Gastroesophageal sphincter (tissue), 4 donors: ENCODE data around the gene PARD6A. TPM values are rescaled to one million over a fixed set of nuclear protein-coding genes. Genes with fewer than 3 reads are reported as not detected.

ENCODE experiments used
- ATAC-seq: fragments of 150-250 bp; one replicate; pipeline ENCODE4 v1.9.1; 2016; ENCODE audit warnings: mild to moderate bottlenecking, moderate library complexity
- H3K27ac ChIP-seq, 4 donors: fragments of 200-600 bp; sonication (generic) in 3 of 4; 1 replicate in 3 of 4; 2 replicates in 1 of 4; pipeline ENCODE4 v1.5.1; 2016 to 2019
- H3K27me3 ChIP-seq: fragments of 200-600 bp; sonication (generic); one replicate; pipeline ENCODE4 v1.5.1; 2019
- H3K36me3 ChIP-seq, 2 donors: fragments of 200-600 bp; sonication (generic); one replicate each; pipeline ENCODE4 v1.5.1; 2019; ENCODE audit warnings: control low read depth in 1 of 2
- H3K4me1 ChIP-seq, 3 donors: fragments of 200-600 bp; sonication (generic); 1 replicate in 2 of 3; 2 replicates in 1 of 3; pipeline ENCODE4 v1.5.1; 2016 to 2019; ENCODE audit warnings: control low read depth in 2 of 3
- H3K4me3 ChIP-seq, 2 donors: fragments of 200-600 bp; sonication (generic); one replicate each; pipeline ENCODE4 v1.5.1; 2019; ENCODE audit warnings: mild to moderate bottlenecking in 1 of 2, moderate library complexity in 1 of 2
- H3K9me3 ChIP-seq, 3 donors: fragments of 200-600 bp; sonication (generic); one replicate each; pipeline ENCODE4 v1.5.1; 2017 to 2019; ENCODE audit warnings: control low read depth in 2 of 3
- EP300 ChIP-seq: sonication (generic); formaldehyde crosslinking; IDR thresholded peaks from one replicate; pipeline ENCODE4 v1.6.1; 2017; ENCODE audit warnings: antibody characterized with exemption, mild to moderate bottlenecking
- POLR2A ChIP-seq, 2 donors: fragments of 450-650 bp; IDR thresholded peaks; one replicate each; pipeline ENCODE4 v1.6.1; 2017; ENCODE audit warnings: antibody characterized with exemption in 2 of 2, mild to moderate bottlenecking in 2 of 2, moderate library complexity in 1 of 2
- POLR2AphosphoS5 ChIP-seq: sonication (generic); formaldehyde crosslinking; IDR thresholded peaks from one replicate; pipeline ENCODE4 v1.6.1; 2017; ENCODE audit warnings: antibody characterized with exemption
- WGBS, 2 donors: methylation state at CpG; one replicate each; pipeline ENCODE4 v1.1.5; 2018; ENCODE audit warnings: low coverage in 1 of 2; 5-methylcytosine and 5-hydroxymethylcytosine counted together
- total RNA-seq, 4 donors: library from RNA; depleted of rRNA; stranded (reverse); fragments of >200 nt; gene quantifications; one replicate each; pipeline ENCODE4 v1.1.0, GENCODE V29; 2016
- TF ChIP-seq, protein P1 (sequence below), 4 experiments: fragments of 200-600 bp in 2 of 4; fragments of 450-650 bp in 2 of 4; sonication (generic) in 1 of 4; IDR thresholded peaks; one replicate each; pipeline ENCODE4 v1.5.1; 2017 to 2019; ENCODE audit warnings: antibody characterized with exemption in 4 of 4, mild to moderate bottlenecking in 2 of 4, moderate library complexity in 2 of 4

The PARD6A gene
- total RNA-seq, 4 donors from 2014 or later = 5.9 to 13.4 (median 6.5) TPM

DNA sequence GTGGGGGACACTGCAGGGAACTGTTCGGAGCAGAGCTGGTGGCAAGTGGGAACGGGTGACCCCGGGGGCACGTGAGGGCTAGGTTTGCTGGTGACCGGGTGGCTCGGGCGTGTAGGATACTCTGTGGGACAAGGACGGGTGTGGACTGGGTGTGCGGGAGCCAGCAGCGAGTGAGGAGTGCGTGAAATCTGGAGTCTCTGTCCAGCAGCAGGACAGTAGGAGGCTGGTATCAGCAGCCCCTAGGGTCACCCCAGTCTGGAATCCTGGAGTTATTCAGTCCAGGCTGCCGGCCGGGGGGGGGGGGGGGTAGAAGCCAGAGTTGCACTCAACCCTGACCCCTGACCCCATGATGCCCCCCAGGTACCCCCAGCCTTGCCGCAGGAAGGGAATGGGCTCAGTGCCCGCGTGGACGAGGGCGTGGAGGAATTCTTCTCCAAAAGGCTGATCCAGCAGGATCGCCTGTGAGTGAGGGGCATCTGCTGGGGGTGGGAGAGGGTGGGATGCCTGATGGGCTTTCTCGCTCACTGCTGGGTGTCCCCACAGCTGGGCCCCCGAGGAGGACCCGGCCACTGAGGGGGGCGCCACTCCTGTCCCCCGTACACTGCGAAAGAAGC lies 6.9 kb upstream of the PARD6A start:
- peak; percentile 22 for ATAC-seq
- no peak for TF ChIP-seq POLR2AphosphoS5
- no peak for TF ChIP-seq POLR2A (IDR thresholded peaks at IDR 0.05)
- TF ChIP-seq, protein P1, sequence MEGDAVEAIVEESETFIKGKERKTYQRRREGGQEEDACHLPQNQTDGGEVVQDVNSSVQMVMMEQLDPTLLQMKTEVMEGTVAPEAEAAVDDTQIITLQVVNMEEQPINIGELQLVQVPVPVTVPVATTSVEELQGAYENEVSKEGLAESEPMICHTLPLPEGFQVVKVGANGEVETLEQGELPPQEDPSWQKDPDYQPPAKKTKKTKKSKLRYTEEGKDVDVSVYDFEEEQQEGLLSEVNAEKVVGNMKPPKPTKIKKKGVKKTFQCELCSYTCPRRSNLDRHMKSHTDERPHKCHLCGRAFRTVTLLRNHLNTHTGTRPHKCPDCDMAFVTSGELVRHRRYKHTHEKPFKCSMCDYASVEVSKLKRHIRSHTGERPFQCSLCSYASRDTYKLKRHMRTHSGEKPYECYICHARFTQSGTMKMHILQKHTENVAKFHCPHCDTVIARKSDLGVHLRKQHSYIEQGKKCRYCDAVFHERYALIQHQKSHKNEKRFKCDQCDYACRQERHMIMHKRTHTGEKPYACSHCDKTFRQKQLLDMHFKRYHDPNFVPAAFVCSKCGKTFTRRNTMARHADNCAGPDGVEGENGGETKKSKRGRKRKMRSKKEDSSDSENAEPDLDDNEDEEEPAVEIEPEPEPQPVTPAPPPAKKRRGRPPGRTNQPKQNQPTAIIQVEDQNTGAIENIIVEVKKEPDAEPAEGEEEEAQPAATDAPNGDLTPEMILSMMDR (IDR thresholded peaks at IDR 0.05) = no peak
- no peak for TF ChIP-seq EP300
- 62% methylated on average over 6 of the region's 25 CpGs; no CpG with 5 or more reads in 1 of the 2 donors for WGBS, 2 donors
- Histone ChIP-seq H3K27ac (no peak overlapping the region), H3K9me3 (no peaks in the 10 kb centered on the region), H3K27me3 (peaks cover 68% of the 10 kb centered on the region), H3K4me1 (peaks cover 5 to 35% (median 10%) of the 10 kb centered on the region in 3 donors), H3K36me3 (peaks cover 0 to 24% of the 10 kb centered on the region in 2 donors), H3K4me3 (peak overlapping the region in 1 of 2 donors; percentile 48)

DNA sequence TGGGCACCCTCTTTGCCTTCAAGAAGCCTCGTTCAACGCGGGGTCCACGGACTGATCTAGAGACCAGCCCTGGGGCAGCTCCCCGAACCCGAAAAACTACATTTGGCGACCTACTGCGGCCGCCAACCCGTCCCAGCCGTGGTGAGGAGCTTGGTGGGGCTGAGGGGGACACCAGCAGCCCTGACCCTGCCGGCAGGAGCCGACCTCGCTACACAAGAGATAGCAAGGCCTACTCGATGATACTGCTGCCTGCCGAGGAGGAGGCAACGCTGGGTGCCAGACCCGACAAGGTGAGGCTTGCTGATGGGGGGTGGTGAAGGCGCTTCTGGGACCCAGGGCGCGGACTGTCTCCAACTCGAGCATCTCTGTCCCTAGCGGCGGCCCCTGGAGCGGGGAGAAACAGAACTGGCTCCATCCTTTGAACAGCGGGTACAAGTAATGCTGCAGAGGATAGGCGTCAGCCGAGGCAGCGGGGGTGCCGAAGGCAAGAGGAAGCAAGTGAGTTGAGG lies 6.3 kb upstream of the PARD6A start:
- WGBS, 2 donors = 29 to 63% methylated on average over 4 to 6 of the region's 30 CpGs
- H3K27ac ChIP-seq = no peak overlapping the region
- peaks cover 0 to 24% of the 10 kb centered on the region in 2 donors for H3K36me3 ChIP-seq
- peaks cover 5 to 35% (median 16%) of the 10 kb centered on the region in 3 donors for H3K4me1 ChIP-seq
- H3K4me3 ChIP-seq = no peak overlapping the region
- no peak for TF ChIP-seq POLR2AphosphoS5
- no peak for ATAC-seq
- peaks cover 63% of the 10 kb centered on the region for H3K27me3 ChIP-seq
- no peaks in the 10 kb centered on the region for H3K9me3 ChIP-seq

DNA sequence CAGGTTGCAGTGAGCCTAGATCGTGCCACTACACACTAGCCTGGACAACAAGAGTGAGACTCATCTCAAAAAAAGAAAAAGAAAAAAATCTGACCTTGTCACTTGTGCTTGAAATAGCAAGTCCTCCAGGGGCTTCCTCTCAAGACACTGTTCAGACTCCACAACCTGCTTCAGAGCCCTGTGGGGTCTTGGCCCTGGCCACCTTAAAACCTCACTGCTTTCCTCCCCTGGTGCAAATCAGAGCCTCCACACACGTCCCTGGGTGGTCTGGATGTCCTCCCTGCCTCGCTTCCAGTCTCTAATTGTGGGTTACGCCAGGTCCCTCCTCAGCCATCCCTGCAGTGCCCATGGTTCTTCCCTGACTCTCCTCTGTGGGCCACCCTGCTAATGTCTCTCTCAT lies 5.4 kb upstream of the PARD6A start:
- ATAC-seq = no peak
- Histone ChIP-seq H3K4me1 (peaks cover 5 to 35% (median 17%) of the 10 kb centered on the region in 3 donors), H3K9me3 (no peaks in the 10 kb centered on the region), H3K27ac (no peak overlapping the region), H3K27me3 (peaks cover 54% of the 10 kb centered on the region), H3K36me3 (peaks cover 0 to 24% of the 10 kb centered on the region in 2 donors), H3K4me3 (no peak overlapping the region)
- WGBS, 2 donors = 60 to 67% methylated on average over 3 of the region's 4 CpGs
- TF ChIP-seq POLR2AphosphoS5 (no peak), POLR2A (IDR thresholded peaks at IDR 0.05) (no peak)
- TF ChIP-seq, protein P1 (IDR thresholded peaks at IDR 0.05) = no peak

DNA sequence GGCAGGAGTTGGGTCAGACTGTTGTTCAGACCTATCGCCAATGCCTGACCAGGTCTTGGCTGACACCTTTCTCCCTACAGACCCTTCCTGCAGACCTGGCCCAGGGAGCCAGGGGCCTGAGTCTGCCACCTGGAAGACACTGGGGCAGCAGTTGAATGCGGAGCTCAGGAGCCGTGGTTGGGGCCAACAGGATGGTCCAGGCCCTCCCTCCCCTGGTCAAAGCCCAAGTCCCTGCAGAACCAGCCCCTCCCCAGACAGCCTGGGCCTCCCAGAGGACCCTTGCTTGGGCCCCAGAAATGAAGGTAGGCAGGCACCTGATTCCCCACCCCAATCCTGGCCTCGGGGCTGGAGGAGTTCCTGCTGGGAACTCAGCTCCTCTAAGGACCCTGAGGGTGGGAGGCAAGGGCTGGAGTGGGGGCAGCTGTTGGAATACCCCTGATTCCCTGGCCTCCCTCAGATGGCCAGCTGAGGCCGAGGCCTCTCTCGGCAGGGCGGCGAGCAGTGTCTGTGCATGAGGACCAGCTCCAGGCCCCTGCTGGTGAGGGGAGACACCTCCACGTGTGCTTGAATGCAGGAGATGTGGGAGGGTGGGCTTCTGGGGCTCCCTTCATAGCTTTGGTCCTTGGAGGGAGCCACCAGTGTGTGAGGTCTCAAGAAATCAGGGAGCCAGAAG lies 4.3 kb upstream of the PARD6A start:
- H3K4me3 ChIP-seq = no peak overlapping the region
- H3K27ac ChIP-seq = no peak overlapping the region
- 60% methylated on average over 1 of the region's 9 CpGs; no CpG with 5 or more reads in 1 of the 2 donors for WGBS, 2 donors
- ATAC-seq = no peak
- H3K27me3 ChIP-seq = peaks cover 43% of the 10 kb centered on the region
- H3K36me3 ChIP-seq = peaks cover 0 to 24% of the 10 kb centered on the region in 2 donors
- no peak for TF ChIP-seq POLR2AphosphoS5
- no peak for TF ChIP-seq POLR2A (IDR thresholded peaks at IDR 0.05)
- TF ChIP-seq EP300 = no peak
- H3K4me1 ChIP-seq = peaks cover 5 to 41% (median 20%) of the 10 kb centered on the region in 3 donors
- no peaks in the 10 kb centered on the region for H3K9me3 ChIP-seq

DNA sequence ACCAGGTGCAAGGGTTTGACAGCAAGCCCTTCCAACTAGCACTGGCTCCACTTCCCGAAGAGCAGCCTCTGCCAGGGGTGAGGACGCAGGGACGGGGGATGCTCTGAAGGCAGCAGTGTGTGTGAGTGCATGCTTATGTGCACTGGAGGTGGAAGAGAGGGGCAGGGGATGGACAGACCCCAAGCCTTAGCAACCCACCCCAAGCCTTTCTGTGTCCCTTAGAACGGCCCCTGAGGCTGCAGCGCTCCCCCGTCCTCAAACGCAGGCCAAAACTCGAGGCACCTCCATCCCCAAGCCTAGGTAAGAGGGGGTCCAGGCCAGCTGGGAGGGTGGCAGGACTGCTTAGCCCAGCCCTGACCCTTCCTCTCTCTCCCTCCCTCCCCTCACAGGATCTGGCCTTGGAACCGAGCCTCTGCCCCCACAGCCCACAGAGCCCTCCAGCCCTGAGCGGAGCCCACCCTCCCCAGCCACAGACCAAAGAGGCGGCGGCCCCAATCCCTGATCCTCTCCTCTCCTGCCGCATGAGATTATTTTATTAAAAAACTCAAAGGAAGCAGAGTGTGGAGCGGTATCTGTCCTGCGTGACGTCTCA lies 3.6 kb upstream of the PARD6A start:
- peaks cover 5 to 45% (median 22%) of the 10 kb centered on the region in 3 donors for H3K4me1 ChIP-seq
- no peak overlapping the region for H3K4me3 ChIP-seq
- no peak for ATAC-seq
- H3K36me3 ChIP-seq = peaks cover 0 to 25% of the 10 kb centered on the region in 2 donors
- TF ChIP-seq POLR2AphosphoS5 (no peak), EP300 (no peak), POLR2A (IDR thresholded peaks at IDR 0.05) (no peak)
- TF ChIP-seq, protein P1 (IDR thresholded peaks at IDR 0.05) = no peak
- no peaks in the 10 kb centered on the region for H3K9me3 ChIP-seq
- peaks cover 36% of the 10 kb centered on the region for H3K27me3 ChIP-seq
- H3K27ac ChIP-seq = no peak overlapping the region
- no CpG with 5 or more reads among the region's 16 CpGs for WGBS, 2 donors
